COR-L47 (cell line): ENCODE data around the gene DHRS1.
"Not testable (repeated sequence)": the region's sequence is repeated elsewhere in the genome, so short reads cannot be mapped to it uniquely, and the experiment has no call there.

Experiments
- DNase-seq: peaks from one replicate; lab custom pipeline; 2025; lab: John Stamatoyannopoulos, UW

The DHRS1 gene

DNA sequence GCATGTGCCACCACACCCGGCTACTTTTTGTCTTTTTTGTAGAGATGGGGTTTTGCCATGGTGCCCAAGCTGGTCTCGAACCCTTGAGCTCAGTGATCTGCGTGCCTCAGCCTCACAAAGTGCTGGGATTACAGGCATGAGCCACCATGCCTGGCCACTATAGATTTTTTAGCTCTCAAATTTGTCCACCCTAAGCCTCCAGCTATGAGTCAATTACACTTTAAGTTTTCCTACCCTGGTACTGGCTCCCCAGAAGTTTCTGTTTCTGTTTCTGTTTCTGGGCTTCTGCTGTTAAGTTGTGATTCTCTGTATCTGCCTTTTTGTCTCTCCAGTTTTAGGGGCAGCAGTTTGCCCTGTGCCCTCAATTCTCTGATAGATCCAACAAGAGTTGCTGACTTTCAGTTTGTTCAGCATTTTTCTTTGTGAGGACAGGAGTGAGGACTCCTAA, 52.8 kb downstream of the DHRS1 start:
- no peak for DNase-seq

DNA sequence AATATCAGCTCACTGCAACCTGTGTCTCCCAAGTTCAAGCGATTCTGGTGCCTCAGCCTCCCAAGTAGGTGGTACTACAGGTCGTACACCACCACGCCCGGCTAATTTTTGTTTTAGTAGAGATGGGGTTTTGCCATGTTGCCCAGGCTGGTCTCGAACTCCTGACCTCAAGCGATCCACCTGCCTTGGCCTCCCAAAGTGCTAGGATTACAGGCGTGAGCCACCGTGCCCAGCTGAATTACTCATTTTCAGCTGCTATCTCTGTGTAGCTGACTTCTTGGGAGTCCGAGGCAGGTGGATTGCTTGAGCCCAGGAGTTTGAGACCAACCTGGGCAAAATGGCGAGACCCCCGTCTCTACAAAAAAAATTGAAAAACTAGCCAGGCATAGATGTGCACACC, 54.2 kb downstream of the DHRS1 start:
- not testable (repeated sequence) for DNase-seq

DNA sequence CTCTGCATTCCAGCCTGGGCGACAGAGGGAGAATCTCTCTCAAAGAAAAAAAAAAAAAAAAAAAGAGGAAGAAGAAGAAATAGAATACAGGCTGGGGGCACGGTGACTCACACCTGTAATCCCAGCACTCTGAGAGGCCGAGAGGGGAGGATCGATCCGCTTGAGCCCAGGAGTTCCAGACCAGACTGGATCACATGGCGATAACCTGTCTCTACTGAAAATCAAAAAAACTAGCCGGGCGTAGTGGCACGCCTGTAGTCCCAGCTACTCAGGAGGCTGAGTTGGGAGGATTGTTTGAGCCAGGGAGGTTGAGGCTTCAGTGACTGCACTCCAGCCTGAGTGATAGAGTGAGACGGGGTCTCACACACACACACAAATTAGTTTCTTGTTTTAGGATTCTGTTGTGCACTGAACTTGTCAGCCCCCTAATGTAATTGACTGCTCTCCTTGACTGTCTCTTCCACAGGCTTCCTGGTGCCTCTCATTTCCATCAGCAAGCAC, 56.2 kb downstream of the DHRS1 start:
- peak; percentile 12 for DNase-seq

DNA sequence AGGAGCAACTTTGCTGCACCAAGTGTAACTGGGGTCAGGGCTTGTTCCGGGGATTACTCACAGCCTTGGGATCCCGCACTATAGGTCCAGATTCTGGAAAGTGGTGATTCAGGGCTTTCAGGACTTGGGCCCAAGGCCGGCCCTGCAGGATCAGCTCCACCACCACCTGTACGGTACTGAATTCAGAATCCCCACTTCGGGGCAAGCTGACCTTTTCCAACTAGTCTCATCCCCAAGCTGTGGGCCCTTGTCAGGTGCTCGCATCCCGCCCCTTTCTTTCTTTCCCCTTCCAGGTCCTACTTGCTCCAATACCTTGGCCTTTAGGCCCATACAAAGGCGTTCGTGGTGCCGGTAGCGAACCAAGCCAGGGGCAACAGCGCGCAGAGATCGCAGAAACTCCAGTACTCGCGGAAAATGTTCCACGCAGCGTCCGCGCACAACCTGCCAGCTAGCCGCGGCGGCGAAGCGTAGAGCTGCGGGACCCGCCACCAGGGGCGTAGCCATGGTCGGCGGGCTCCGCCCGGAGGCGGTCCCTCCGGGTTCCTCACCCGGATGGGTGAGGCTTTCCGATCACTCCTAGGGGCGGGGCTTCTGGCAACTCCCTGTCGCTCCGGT, 57.6 kb downstream of the DHRS1 start:
- DNase-seq = peak; percentile 93
